Stimulated activated CD4-positive, alpha-beta T cell treated with anti-CD3 and anti-CD28 coated beads, Interleukin-4, amount 100 ng/mL, for 48 hours (primary cell): Measurements from ENCODE around the gene AGPAT4.
"Not testable (repeated sequence)": the region's sequence is repeated elsewhere in the genome, so short reads cannot be mapped to it uniquely, and the experiment has no call there.

Source experiments
- DNase-seq, 2 donors: peaks; one replicate each; pipeline ENCODE4 v3.0.0-alpha.2; 2020; ENCODE audit warnings: low read depth in 2 of 2

AGPAT4 gene

DNA sequence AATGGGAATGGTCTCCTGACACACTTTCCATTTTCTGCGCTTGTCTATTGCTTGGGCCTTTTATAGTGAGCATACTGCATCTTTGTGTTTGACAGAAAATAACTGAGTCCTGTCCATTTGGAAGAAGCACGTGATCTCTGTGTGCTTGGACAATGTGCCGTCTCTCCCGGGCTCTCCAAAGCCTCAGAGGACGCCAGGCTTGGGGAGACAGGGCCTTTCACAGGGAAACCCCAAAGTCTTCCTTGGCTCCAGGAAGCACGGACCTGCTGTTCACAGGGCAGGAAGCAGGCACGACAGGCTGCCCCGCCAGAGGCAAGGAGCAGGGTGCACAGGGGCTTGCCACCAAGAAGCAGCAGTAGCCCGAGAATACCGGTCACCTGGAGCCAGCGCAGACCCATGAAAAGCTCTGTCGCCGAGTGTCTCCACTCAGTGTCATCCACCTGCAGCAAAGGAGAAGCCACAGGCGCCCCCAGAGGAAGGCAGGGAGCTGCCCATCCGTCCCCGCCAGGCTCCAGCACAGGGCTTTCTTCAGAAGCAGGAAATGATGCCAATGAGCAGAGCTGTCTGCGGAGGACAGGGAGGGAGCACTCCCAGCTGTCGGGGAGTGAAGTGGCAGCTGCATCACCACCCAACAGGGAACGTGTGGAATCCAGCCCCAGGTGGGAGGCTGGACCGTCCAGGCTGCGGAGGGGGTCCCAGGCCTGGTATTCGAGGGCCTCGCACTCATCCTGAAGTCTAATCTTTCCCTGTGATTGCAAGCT, 135.1 kb downstream of the AGPAT4 start:
- DNase-seq, result no peak

DNA sequence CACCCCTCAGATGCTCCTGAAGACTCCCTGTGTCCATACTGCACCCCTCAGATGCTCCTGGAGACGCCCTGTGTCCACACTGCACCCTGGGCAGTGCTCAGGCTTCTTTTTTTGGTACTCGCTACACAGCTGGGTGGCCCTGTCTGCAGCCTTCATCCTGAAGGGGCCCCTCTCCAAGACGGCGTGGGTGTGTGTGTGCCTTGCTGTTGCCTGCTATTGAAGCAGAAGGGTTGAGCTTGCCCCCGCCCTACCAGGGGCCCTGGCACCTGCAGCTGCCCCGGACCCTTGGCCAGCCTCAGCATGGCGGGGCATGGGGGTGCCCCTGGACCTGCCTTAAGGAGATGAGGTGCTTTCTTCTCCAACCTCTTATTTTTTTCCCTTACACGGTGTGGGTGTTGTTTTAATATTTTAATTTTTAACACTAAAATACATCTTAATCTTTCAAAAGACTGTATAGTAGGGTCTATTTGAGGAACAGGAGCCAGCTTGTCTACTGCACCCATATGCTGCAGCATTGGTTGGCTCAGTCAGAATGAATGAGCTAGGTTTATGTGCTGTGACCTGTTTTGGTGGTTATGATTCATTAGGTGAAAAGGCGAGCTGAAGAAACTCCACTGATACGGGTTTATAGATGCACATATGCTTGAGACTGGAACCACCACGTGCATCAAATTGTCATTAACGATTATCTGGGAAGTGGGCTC, 135.9 kb downstream of the AGPAT4 start:
- no peak for DNase-seq

DNA sequence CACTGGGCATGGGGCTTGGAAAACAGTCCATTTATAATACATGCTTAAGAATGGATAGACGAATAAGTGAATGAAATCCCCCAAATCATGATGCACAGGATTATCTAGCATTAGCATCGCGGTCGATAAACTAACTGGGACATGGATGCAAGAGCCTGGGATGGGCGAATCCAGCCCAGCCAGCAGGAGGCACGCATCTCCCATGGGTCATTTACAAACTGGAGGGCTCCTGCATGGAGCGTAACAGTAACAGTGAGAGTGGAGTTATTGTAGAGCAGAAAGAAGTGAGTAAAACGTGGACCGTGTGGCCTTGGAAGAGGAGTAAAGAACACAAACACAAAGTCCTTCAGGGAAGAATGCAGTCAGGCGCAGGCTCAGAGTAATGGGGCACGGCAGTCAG, 136.5 kb downstream of the AGPAT4 start:
- no peak for DNase-seq

GRCh38 chr6:161136655-161137054, 137.2 kb downstream of the AGPAT4 start:
- DNase-seq, result no peak

DNA sequence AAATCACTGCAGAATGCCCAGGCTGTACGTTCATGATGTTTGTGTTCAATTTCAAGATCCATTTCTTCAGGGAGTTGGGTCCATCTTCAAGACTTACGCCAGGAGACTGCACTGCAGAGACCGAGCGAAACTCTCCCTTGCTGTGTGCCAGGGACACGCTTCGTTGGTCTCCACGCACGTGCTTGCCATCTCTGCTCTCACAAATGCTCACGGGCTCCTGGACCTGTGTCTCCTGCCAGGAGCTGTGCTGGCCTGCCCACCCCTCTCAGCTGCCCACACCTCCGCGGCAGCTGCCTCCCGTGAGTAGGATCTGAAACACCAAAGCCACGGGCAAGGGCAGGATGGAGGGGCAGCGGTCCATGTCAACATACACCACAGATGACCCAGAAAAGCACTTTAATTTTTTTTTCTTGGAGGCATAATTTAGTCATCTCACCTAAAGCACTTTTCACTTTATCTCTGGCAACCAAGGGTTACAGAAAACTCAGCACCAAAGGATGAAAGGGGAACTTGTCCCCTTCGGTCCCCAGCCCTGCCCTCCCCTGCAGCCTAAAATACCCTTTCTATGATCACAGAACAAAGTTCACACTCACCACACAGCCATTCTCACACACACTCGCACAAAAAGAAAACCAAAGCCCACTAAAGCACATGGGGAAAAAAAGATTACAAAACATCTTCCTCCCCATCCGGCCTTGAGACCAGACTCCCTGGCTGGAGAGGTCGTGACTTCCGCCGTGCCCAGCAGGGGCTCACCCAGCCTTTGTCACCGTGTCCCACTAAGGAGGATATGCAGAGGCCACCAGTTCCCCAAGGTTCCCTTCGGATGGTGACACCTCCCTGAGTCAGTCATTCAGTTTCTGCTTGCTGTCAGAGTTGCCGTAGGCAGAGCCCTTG, 137.9 kb downstream of the AGPAT4 start:
- no peak for DNase-seq

DNA sequence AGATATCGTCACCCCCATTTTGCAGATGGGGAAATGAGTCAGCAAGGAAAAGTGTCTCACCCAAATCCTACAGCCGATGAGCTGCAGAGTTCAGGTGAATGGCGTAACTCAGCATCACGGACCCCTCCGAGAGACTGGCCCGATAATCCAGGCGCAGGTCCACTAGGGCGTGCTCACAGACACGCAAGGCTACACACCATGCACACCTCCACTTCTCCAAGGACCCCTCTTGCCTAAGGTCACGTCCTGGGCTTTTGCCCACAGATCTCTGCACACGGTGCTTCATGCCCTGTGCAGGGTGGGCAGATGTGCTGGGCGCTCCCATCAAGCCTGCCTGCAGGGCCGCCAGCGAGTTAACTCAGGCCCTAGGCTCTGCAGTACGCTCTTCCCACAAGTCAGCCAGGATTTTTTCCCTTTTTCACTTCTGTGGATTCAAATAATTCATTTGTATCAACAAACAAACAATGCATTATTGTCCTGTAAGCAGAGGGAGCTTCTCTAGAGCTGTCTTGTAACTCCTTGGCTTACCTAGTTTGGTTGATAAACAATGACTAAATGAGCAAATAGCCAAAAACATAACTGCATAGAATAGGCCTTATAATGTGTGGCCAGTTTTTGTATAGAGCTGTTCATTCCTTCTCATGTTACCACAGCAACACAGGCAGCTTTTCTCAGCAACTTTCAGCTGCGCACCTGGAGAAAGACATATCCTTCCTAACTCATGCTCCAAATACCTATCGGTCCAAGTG, 139.1 kb downstream of the AGPAT4 start:
- no peak for DNase-seq

GRCh38 chr6:161133963-161134362, 139.9 kb downstream of the AGPAT4 start:
- no peak for DNase-seq

GRCh38 chr6:161132384-161132783, 141.5 kb downstream of the AGPAT4 start:
- no peak for DNase-seq

DNA sequence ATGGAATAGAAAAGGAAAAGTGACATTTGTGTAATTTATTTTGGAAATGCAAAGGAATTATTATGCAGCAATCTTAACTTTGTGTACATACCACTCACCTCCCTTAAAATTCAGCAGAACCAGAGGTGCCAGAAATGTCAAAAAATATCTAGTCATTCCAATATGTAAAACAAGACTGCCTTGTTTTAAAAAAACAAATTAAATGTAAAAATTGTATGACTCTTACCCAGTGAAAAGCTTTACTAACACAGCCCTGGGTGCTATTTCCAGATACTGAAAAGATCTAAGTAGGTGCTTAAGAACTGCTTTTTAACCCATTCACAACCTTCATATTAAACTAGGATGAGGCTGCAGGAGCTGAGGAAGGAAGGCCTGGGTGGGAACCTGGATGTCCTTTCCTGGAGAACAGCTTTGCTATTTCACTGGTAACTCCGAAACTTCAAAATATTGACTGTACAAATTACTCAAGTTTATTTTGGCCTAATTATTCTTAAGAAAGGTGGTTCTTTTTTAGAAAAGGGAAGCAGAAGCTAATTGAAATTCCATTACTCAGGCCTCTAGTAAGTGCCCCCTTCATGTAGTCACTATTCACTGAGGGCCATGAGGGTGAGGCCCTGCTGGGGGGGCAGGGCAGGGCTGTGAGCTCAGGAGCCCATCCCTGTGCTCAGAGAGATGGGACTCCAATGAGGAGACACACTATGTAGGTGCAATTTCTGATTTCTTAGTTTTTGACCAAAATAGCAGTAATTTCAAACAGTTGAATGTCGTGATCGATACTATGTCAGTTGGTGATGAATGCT, 142.7 kb downstream of the AGPAT4 start:
- no peak for DNase-seq

DNA sequence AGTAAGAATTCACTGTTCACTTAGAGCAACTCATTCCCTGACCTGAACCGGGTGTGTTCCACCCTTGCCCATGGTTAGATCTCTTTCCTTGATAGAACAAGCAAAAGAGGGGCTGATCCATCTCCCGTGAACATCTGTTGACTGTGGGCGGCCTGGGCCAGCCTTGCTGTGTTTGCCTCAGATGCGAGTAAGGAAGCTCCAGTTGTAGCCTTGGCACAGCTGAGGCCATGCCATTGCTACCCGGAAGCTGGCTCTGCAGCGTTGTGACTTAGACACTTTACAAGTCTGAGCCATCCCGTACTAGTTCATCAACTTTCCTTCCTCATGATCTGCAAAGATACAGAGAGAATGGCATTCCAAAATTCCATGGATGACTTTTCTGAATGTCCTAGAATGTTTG, 143.3 kb downstream of the AGPAT4 start:
- no peak for DNase-seq

DNA sequence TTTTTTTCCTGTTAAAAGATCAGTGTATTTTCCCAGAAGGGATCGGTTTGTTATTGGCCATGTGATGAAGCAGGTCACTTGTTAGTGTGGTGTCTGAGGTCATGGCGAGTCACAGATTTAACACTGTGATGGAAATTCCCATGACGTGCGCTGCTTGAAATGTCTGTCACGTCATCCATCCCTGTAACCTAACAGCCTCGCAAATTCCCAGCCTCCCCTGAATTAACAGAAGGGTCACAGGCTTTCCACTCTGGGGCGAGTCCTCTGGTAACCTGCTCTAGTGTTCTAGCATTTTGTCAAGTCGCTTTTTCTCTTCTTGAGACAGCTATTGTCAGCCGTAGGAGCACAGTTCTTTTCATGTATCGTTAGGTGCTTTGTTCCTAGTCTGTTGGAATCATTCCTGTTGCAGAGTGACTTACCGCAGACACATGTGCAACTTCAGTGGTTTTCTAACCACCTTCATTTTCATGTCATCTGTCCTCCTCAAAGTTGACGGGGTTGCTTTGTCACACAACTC, 145.1 kb downstream of the AGPAT4 start:
- peak; percentile 15 to 30 for DNase-seq

- no peak for DNase-seq
Measured at GRCh38 chr6:161128230-161128629, 145.6 kb downstream of the AGPAT4 start.

DNA sequence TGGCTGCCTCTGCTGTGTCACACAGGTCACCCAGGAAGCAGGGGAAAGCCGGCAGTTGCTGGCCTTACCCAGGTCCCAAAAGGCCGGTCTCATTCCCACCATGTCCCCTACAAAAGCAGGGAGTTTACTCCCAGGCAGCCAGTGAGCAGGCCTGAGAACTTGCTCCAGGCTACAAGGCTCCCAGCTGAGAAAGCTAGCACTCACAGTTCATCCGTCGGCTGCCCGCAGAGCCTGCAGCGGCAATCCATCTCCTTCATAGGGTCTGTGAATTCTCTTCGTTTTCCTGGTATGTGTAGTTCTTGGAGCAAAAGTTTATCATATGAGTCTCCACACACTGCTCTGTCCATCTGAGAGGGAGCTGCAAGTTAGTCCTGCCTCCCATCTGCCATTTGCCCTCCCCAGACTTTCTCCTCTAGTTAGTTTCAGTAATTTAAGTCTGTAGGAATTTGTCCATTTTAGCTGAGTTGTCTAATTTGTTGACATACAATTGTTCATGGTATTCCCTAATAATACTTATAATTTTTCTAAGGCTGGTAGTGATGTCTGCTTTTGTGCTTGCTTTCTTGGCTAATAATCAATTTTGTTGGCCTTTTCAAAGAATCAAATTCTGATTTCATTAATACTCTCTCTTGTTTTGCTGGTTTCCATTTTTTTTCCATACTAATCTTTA, 146.7 kb downstream of the AGPAT4 start:
- no peak for DNase-seq

GRCh38 chr6:161125591-161125990, 148.3 kb downstream of the AGPAT4 start:
- no peak for DNase-seq

GRCh38 chr6:161123319-161123718, 150.5 kb downstream of the AGPAT4 start:
- not testable (repeated sequence) for DNase-seq

DNA sequence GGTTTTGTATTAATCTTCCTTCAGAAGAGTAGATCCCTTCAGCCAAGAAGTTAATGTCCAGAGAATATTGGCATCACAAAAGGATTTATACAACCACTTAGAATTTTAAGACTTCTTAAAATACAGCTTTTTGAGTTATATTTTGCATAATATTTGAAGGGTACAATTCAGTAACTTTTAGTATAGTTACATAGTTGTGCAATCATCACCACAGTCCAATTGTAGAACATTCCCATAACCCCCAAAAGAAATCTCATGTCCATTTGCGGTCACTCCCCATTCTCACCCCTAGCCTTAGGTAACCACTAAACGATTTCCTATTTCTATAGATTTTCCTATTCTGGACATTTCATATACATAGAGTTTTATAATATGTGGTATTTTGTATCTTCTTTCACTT, 155.9 kb downstream of the AGPAT4 start:
- no peak for DNase-seq

- no peak for DNase-seq
Measured at GRCh38 chr6:161117308-161117707, 156.6 kb downstream of the AGPAT4 start.

- no peak for DNase-seq
Measured at GRCh38 chr6:161116554-161116953, 157.3 kb downstream of the AGPAT4 start.

GRCh38 chr6:161115468-161115867, 158.4 kb downstream of the AGPAT4 start:
- DNase-seq, result no peak

GRCh38 chr6:161111261-161111660, 162.6 kb downstream of the AGPAT4 start:
- no peak for DNase-seq
